ENCODE measurements around the gene PEAR1.

The PEAR1 gene

DNA sequence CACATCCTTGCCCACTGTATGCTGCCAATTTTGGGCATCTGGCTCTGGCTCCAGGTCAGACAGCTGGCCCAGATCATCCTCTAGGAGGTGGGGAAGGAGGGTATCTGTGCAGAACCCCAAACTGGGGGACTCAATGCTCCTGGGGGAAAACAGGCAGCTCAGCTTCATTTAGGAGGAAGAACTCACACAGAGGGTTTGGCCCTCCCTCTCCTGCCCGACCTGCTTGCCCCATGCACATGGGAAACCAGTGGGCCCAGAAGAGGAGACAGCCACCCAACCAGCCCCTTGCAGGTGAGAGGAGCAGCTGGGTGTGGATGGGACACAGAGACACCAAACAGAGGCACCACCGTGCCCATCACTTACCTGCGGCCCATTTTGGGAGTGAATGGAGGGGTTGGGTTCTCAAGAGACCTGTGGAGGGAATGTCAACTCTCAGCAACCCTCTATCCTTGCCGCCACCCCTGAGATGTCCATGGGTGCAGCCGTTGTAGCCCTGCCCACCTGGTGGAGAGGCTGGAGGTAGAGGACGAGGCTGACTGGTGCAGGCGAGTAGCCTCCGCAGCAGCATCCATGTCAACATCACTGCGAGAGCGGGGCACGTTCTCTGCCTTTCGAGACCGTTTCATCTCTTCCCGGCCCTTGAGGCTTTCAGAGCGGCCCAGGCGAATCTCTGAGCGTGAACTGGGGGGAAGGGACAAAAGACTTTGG is 54.5 kb downstream of the PEAR1 start:
- TF ChIP-seq, protein P1, sequence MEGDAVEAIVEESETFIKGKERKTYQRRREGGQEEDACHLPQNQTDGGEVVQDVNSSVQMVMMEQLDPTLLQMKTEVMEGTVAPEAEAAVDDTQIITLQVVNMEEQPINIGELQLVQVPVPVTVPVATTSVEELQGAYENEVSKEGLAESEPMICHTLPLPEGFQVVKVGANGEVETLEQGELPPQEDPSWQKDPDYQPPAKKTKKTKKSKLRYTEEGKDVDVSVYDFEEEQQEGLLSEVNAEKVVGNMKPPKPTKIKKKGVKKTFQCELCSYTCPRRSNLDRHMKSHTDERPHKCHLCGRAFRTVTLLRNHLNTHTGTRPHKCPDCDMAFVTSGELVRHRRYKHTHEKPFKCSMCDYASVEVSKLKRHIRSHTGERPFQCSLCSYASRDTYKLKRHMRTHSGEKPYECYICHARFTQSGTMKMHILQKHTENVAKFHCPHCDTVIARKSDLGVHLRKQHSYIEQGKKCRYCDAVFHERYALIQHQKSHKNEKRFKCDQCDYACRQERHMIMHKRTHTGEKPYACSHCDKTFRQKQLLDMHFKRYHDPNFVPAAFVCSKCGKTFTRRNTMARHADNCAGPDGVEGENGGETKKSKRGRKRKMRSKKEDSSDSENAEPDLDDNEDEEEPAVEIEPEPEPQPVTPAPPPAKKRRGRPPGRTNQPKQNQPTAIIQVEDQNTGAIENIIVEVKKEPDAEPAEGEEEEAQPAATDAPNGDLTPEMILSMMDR (IDR thresholded peaks at IDR 0.05; ENCODE audit: low read depth, low read length): no peak
- TF ChIP-seq MAX (IDR thresholded peaks at IDR 0.05; ENCODE audit: low read depth, low read length) (no peak), POLR2A (IDR thresholded peaks at IDR 0.05; ENCODE audit: extremely low read depth, insufficient read length) (no peak), MYC (IDR thresholded peaks at IDR 0.05; ENCODE audit: low read depth, low read length) (no peak)
- no peak for DNase-seq (ENCODE audit: low read depth)

GRCh38 chr1:156948708-156949107 is 55.2 kb downstream of the PEAR1 start:
- DNase-seq (ENCODE audit: low read depth): no peak
- H3K4me3 ChIP-seq (ENCODE audit: low read depth, low read length): no peak overlapping the region
- TF ChIP-seq MAX (IDR thresholded peaks at IDR 0.05; ENCODE audit: low read depth, low read length): no peak
- TF ChIP-seq, protein P1 (IDR thresholded peaks at IDR 0.05; ENCODE audit: low read depth, low read length): peak; percentile 16

More for the DNA sequence above, 54.5 kb downstream of the PEAR1 start:
- H3K4me3 ChIP-seq (ENCODE audit: low read depth, low read length): no peak overlapping the region

DNA sequence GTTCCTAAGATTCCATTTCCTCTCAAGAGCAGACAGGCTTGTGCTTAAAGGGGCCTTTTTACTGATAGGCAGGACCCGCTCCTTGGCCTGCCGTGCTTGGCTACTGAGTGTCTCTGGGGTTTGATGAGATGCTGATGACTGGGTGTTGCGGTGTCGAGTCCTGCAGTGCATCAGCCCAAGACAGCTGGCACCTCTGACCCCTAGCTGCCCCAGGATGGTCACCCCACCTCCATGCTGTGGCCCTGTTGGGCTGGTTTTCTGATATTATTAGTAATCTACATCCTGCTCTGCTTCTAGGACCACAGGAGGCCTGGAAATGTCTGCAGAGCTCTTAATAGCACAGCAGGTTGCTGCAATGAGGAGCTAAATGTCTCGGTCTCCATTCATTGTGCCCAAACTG is 55.6 kb downstream of the PEAR1 start:
- TF ChIP-seq, protein P1 (IDR thresholded peaks at IDR 0.05; ENCODE audit: low read depth, low read length): no peak
- TF ChIP-seq POLR2A (IDR thresholded peaks at IDR 0.05; ENCODE audit: extremely low read depth, insufficient read length): no peak
- no peak for TF ChIP-seq MYC (IDR thresholded peaks at IDR 0.05; ENCODE audit: low read depth, low read length)
- TF ChIP-seq MAX (IDR thresholded peaks at IDR 0.05; ENCODE audit: low read depth, low read length): no peak
- no peak overlapping the region for H3K4me3 ChIP-seq (ENCODE audit: low read depth, low read length)
- DNase-seq (ENCODE audit: low read depth): no peak

DNA sequence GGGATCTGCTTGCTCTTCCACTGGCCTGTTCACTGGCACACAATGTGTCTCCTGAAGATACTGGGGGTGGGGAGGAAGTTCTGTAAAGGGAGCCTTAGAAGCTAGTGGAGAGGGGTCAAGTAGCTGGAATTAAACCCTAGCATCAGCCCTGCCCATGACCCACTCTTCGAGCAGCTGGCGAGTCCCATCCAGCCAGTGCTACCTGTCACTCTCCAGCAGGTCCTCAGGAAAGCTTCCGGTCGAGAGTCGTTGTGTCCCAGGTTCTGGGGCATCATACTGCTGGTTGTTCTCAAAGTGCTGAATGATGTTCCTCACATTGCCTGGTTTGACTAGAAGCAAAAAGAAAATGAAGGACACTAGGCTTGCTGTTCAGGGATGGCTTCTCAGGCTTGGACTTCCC is 57.9 kb downstream of the PEAR1 start:
- no peak for TF ChIP-seq MAX (IDR thresholded peaks at IDR 0.05; ENCODE audit: low read depth, low read length)
- TF ChIP-seq, protein P1 (IDR thresholded peaks at IDR 0.05; ENCODE audit: low read depth, low read length): no peak
- TF ChIP-seq POLR2A (IDR thresholded peaks at IDR 0.05; ENCODE audit: extremely low read depth, insufficient read length): no peak
- no peak for TF ChIP-seq MYC (IDR thresholded peaks at IDR 0.05; ENCODE audit: low read depth, low read length)
- no peak overlapping the region for H3K4me3 ChIP-seq (ENCODE audit: low read depth, low read length)
- no peak for DNase-seq (ENCODE audit: low read depth)

DNA sequence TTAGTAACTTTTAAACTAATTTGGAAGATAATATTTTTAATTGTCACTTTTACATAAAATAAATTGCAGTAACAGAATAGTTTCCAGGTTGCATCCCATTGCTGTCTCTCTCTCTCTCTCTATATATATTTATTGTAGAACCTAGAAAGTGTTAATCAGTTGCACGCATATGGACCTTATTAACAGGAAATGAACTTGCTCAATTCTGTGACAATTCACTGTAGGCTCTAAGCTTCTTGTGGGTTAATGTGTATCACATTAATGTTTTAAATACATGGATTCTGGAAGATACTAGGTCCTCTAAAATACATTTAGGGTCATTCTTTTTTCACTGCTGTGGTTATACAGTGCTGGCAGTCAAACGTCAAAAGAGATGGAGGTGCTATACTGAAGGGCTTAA is 60.1 kb downstream of the PEAR1 start:
- DNase-seq (ENCODE audit: low read depth): no peak
- no peak overlapping the region for H3K4me3 ChIP-seq (ENCODE audit: low read depth, low read length)
- TF ChIP-seq POLR2A (IDR thresholded peaks at IDR 0.05; ENCODE audit: extremely low read depth, insufficient read length) (no peak), MYC (IDR thresholded peaks at IDR 0.05; ENCODE audit: low read depth, low read length) (no peak), MAX (IDR thresholded peaks at IDR 0.05; ENCODE audit: low read depth, low read length) (no peak)
- TF ChIP-seq, protein P1 (IDR thresholded peaks at IDR 0.05; ENCODE audit: low read depth, low read length): no peak

Data from NB4 (cell line).